GM12873 (cell line): ENCODE measurements around the gene PLEKHD1.

ENCODE experiments used
- CTCF ChIP-seq: IDR thresholded peaks from 2 replicates; pipeline ENCODE4 v1.5.1; 2012; ENCODE audit warnings: low read depth, mild to moderate bottlenecking, moderate library complexity, low read length, control low read depth; ENCODE audit not compliant: insufficient read depth; ENCODE audit errors: missing control alignments

PLEKHD1 gene

GRCh38 chr14:69501423-69501838 lies 16.9 kb downstream of the PLEKHD1 start:
- no peak for TF ChIP-seq CTCF

GRCh38 chr14:69504775-69505174 lies 20.2 kb downstream of the PLEKHD1 start:
- TF ChIP-seq CTCF: no peak

DNA sequence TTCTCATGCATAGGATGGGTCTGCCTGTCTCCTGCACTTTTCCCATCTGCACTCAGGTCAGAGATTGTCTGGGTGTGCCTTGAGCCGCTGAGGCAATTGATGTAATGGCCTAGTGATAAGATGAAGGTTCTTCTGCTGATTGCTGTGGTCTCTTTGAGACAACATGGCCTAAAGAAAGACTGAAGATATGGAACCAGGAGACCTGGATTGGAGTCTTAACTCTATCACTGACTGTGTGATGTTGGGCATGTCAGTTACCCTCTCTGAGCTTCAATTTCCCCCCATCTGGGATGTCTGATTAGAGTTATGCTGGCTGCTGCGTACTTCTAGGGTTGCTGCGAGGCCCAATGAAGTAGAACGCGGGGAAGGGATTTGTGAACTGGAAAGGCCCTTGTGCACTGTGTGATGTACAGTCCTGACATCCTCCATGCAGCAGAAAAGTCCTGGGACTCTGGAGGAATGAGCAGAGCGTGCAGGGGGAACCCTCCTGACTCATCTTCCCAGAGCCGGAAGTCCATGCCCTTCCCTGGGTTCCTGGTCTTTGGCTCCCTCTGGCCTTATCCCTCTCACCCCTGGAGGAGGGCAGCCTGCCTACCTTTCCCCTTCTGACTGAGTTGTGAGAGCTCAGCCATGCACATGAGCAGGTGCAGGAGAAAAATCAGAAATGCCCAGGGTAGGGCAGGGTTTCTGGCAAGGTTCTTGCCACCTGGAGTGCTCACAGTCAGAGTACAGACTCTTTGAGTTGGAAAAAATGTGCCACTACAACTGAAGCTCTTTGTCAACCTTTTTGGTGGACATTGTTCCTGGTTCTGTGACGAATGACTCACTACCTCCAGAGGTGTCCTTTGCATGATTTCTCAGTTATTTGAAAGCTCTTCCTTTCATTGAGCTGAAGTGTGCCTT lies 21.1 kb downstream of the PLEKHD1 start:
- no peak for TF ChIP-seq CTCF

- no peak for TF ChIP-seq CTCF
Observed at GRCh38 chr14:69506241-69506595, 21.7 kb downstream of the PLEKHD1 start.

GRCh38 chr14:69518289-69519101 lies 34.0 kb downstream of the PLEKHD1 start:
- no peak for TF ChIP-seq CTCF

- TF ChIP-seq CTCF: no peak
Observed at GRCh38 chr14:69519204-69520100, 34.9 kb downstream of the PLEKHD1 start.
